Measurements from ENCODE around the gene ERBB2. TPM values are rescaled to one million over a fixed set of nuclear protein-coding genes. Genes with fewer than 3 reads are reported as not detected.
A peak's percentile ranks its signal among the peaks of the same experiment; 100 is the strongest.

ERBB2 gene
- total and polyA plus RNA-seq, 9 of the 15 experiments (the other 6 are each of a cell fraction or from before 2014, with no cell fraction given) = 0.74 to 5.6 (median 3.3) TPM

- TF ChIP-seq ETS1 (conservative IDR thresholded peaks at IDR 0.05; ENCODE audit: control insufficient read depth, low read depth, low read length) = peak; percentile 74
- no peak for TF ChIP-seq ESRRB (CRISPR knock-in tag; IDR thresholded peaks at IDR 0.05; ENCODE audit: borderline replicate concordance)
- no peak for TF ChIP-seq BMI1 (IDR thresholded peaks at IDR 0.05; ENCODE audit: low read length)
- TF ChIP-seq ARID4B (CRISPR knock-in tag; IDR thresholded peaks at IDR 0.05) = peak; percentile 73; the same call in 1 of the 2 replicates
- TF ChIP-seq ZEB2 (IDR thresholded peaks at IDR 0.05) = peak; percentile 75
- TF ChIP-seq CBFA2T2 (conservative IDR thresholded peaks at IDR 0.05) = peak; percentile 75
- TF ChIP-seq, protein P1, sequence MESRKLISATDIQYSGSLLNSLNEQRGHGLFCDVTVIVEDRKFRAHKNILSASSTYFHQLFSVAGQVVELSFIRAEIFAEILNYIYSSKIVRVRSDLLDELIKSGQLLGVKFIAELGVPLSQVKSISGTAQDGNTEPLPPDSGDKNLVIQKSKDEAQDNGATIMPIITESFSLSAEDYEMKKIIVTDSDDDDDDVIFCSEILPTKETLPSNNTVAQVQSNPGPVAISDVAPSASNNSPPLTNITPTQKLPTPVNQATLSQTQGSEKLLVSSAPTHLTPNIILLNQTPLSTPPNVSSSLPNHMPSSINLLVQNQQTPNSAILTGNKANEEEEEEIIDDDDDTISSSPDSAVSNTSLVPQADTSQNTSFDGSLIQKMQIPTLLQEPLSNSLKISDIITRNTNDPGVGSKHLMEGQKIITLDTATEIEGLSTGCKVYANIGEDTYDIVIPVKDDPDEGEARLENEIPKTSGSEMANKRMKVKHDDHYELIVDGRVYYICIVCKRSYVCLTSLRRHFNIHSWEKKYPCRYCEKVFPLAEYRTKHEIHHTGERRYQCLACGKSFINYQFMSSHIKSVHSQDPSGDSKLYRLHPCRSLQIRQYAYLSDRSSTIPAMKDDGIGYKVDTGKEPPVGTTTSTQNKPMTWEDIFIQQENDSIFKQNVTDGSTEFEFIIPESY (CRISPR knock-in tag; IDR thresholded peaks at IDR 0.05) = 0 out of 2 replicates have a peak, but pooled peaks have one; percentile 17
- no peak for TF ChIP-seq EZH2 (IDR thresholded peaks at IDR 0.05; ENCODE audit: borderline replicate concordance, low read depth, low read length)
- peak in 1 of 2 experiments; percentile 35; a peak in 1 of 4 replicates for TF ChIP-seq TBL1XR1 (IDR thresholded peaks at IDR 0.05; ENCODE audit: low read length in 2 of 2)
- TF ChIP-seq MBD2 (IDR thresholded peaks at IDR 0.05; ENCODE audit: borderline replicate concordance, low read depth) = peak; percentile 54; the same call in 1 of the 2 replicates
- peak; percentile 84 for TF ChIP-seq SUPT5H (IDR thresholded peaks at IDR 0.05)
- TF ChIP-seq ZNF586 (CRISPR knock-in tag; conservative IDR thresholded peaks at IDR 0.05) = no peak
- TF ChIP-seq TBP (optimal IDR thresholded peaks at IDR 0.05; ENCODE audit: low read depth, low read length) = peak; percentile 50
- peak; percentile 96 for TF ChIP-seq RAD51 (IDR thresholded peaks at IDR 0.05; ENCODE audit: borderline replicate concordance, low read depth)
- no peak for TF ChIP-seq RBM17 (IDR thresholded peaks at IDR 0.05; ENCODE audit: borderline replicate concordance, low read depth, low read length)
- TF ChIP-seq ZNF785 (CRISPR knock-in tag; IDR thresholded peaks at IDR 0.05) = no peak
- peak; percentile 96 for TF ChIP-seq CREM (IDR thresholded peaks at IDR 0.05; ENCODE audit: low read depth)
- TF ChIP-seq RBBP5 (IDR thresholded peaks at IDR 0.05; ENCODE audit: borderline replicate concordance, insufficient read depth, low read length, poor library complexity, severe bottlenecking) = peak; percentile 90
- TF ChIP-seq BRF1 (IDR thresholded peaks at IDR 0.05; ENCODE audit: borderline replicate concordance, extremely low read depth, insufficient read length) = no peak
- TF ChIP-seq IFI16 (CRISPR knock-in tag; IDR thresholded peaks at IDR 0.05) = no peak
- TF ChIP-seq U2AF2 (optimal IDR thresholded peaks at IDR 0.05; ENCODE audit: low read depth, low read length) = no peak
- no peak for TF ChIP-seq ZNF24 (IDR thresholded peaks at IDR 0.05)
Observed at GRCh38 chr17:39730095-39730921, 30.4 kb downstream of the ERBB2 start, which contains the start of gene MIEN1 (continued).
